Bronchial epithelial cell (primary cell): ENCODE measurements around the gene TPP2. TPM values are rescaled to one million over a fixed set of nuclear protein-coding genes. Genes with fewer than 3 reads are reported as not detected.
A peak's percentile ranks its signal among the peaks of the same experiment; 100 is the strongest.

ENCODE experiments used
- DNase-seq: peaks from one replicate; pipeline ENCODE4 v3.0.0-alpha.2; 2010; ENCODE audit warnings: low read depth
- FAIRE-seq: peaks from 2 replicates; lab custom pipeline; 2011; peaks lifted over from hg19 to GRCh38; lab: Jason Lieb, UNC
- H3K27me3 ChIP-seq: 2 replicates; pipeline ENCODE4 v1.5.1; 2011; ENCODE audit warnings: low read length; ENCODE audit not compliant: control insufficient read depth, insufficient read depth
- H3K36me3 ChIP-seq: 2 replicates; pipeline ENCODE4 v1.5.1; 2011; ENCODE audit warnings: low read length; ENCODE audit not compliant: control insufficient read depth, insufficient read depth
- H3K4me3 ChIP-seq: 2 replicates; pipeline ENCODE4 v1.5.1; 2011; ENCODE audit warnings: mild to moderate bottlenecking, low read depth, low read length, control low read depth
- CTCF ChIP-seq: IDR thresholded peaks from 2 replicates; pipeline ENCODE4 v1.5.1; 2011; ENCODE audit warnings: mild to moderate bottlenecking, moderate library complexity, low read length, control low read depth, inconsistent platforms; ENCODE audit not compliant: insufficient read depth, severe bottlenecking
- total RNA-seq: library from RNA; depleted of rRNA; stranded (reverse); fragments of >200 nt; gene quantifications from 2 replicates; pipeline ENCODE4 v1.2.1, GENCODE V29; 2014

TPP2 gene
- total RNA-seq, 1 donor from 2014 or later, result 25.5 TPM

- H3K4me3 ChIP-seq, result no peak overlapping the region
- DNase-seq (no peak), FAIRE-seq (no peak)
- TF ChIP-seq CTCF, result no peak
- H3K27me3 ChIP-seq, result no peaks in the 10 kb centered on the region
- H3K36me3 ChIP-seq, result no peaks in the 10 kb centered on the region
Observed at GRCh38 chr13:102558029-102558428, 38.8 kb upstream of the TPP2 start.

- peak; percentile 56 for DNase-seq
- TF ChIP-seq CTCF, result no peak
- no peak for FAIRE-seq
- Histone ChIP-seq H3K36me3 (no peaks in the 10 kb centered on the region), H3K27me3 (no peaks in the 10 kb centered on the region), H3K4me3 (no peak overlapping the region)
Observed at GRCh38 chr13:102561933-102562332, 34.9 kb upstream of the TPP2 start.

GRCh38 chr13:102563267-102563666, 33.5 kb upstream of the TPP2 start:
- H3K27me3 ChIP-seq, result no peaks in the 10 kb centered on the region
- DNase-seq, result no peak
- H3K36me3 ChIP-seq, result no peaks in the 10 kb centered on the region
- FAIRE-seq, result no peak
- no peak for TF ChIP-seq CTCF
- H3K4me3 ChIP-seq, result no peak overlapping the region

GRCh38 chr13:102564564-102564963, 32.2 kb upstream of the TPP2 start:
- no peak for TF ChIP-seq CTCF

GRCh38 chr13:102566513-102566912, 30.3 kb upstream of the TPP2 start:
- Histone ChIP-seq H3K36me3 (no peaks in the 10 kb centered on the region), H3K27me3 (peaks cover 3% of the 10 kb centered on the region), H3K4me3 (no peak overlapping the region)
- no peak for TF ChIP-seq CTCF
- no peak for FAIRE-seq
- DNase-seq, result no peak

More at GRCh38 chr13:102564564-102564963, 32.2 kb upstream of the TPP2 start:
- Histone ChIP-seq H3K36me3 (no peaks in the 10 kb centered on the region), H3K27me3 (no peaks in the 10 kb centered on the region), H3K4me3 (no peak overlapping the region)
- DNase-seq (no peak), FAIRE-seq (no peak)

- H3K4me3 ChIP-seq, result no peak overlapping the region
- H3K27me3 ChIP-seq, result peaks cover 3% of the 10 kb centered on the region
- H3K36me3 ChIP-seq, result no peaks in the 10 kb centered on the region
- peak; percentile 83 for FAIRE-seq
- no peak for DNase-seq
- no peak for TF ChIP-seq CTCF
Observed at GRCh38 chr13:102567857-102568256, 28.9 kb upstream of the TPP2 start.
